HG02678 (cell line): ENCODE measurements around the gene GABBR1.

ENCODE experiments used
- ATAC-seq: cut with Tn5 transposase; IDR thresholded peaks from one replicate; pipeline ENCODE4 v1.9.1; 2021; ENCODE audit warnings: mild to moderate bottlenecking, moderate library complexity; ENCODE audit not compliant: unreplicated experiment

GABBR1 gene

GRCh38 chr6:29625337-29625930, 7.5 kb downstream of the GABBR1 start:
- no peak for ATAC-seq

DNA sequence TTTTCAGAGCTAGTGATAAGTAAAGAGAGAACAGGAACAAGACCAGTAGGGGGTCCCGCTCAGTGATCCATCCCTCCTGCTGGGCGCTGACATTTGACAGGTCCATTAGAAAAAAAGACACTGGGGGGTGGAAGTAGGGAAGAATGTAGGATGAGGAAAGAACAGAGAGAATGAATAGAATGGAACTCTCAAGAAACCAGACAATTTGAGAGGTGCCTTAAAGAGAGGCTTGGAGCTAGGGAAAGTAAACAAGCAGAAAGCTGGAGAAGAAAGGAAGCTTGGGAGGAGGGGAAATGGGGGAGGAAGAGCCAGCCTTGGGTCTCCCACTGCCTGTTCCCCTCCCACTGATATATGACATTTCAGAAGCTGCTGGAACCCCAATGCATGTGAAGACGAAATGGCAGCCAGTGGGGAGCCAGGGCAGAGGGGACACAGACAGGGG, 8.4 kb downstream of the GABBR1 start:
- ATAC-seq = no peak

- no peak for ATAC-seq
Measured at GRCh38 chr6:29620630-29621029, 12.4 kb downstream of the GABBR1 start.

GRCh38 chr6:29619578-29620160, 13.3 kb downstream of the GABBR1 start:
- ATAC-seq = no peak

GRCh38 chr6:29617782-29618554, 15.0 kb downstream of the GABBR1 start:
- no peak for ATAC-seq

- no peak for ATAC-seq
Measured at GRCh38 chr6:29611426-29611825, 21.6 kb downstream of the GABBR1 start.

DNA sequence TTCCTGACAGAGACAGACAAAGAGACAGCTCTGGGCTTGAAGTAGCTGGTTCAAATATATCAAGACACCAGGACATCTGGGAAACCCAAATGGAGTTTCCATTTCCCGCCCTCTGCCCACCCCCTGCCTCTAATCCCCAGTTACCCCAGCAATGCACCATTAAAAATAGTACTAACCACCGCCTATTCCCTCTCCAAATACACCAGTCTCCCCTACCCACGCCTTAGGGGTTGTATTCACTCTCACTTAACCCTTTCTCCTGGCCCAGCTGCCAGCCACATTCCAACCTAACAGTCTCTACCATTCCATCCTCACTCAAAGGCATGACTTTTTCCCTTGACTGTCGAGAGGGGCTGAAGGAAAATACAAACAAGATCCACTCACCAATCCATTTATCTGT, 22.4 kb downstream of the GABBR1 start:
- no peak for ATAC-seq

DNA sequence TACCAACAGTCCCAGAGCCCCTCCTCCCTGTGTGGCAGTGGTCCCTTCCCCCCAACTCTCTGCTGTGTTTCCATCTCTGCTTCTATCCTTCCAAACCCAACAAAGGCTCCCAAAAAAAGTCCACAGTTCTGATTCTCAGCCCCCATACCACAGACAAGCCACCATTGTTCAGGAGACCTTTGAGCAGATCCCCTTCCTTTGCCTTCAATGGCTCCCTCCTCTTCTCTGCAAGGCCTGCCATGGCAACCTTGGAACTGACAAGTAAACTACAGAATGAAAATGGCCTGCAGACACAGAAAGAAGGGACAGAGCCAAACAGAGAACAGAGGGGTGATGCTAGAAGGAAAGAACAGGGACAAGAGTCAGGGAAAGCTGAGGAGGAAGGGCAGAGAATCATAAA, 24.9 kb downstream of the GABBR1 start:
- ATAC-seq = no peak

DNA sequence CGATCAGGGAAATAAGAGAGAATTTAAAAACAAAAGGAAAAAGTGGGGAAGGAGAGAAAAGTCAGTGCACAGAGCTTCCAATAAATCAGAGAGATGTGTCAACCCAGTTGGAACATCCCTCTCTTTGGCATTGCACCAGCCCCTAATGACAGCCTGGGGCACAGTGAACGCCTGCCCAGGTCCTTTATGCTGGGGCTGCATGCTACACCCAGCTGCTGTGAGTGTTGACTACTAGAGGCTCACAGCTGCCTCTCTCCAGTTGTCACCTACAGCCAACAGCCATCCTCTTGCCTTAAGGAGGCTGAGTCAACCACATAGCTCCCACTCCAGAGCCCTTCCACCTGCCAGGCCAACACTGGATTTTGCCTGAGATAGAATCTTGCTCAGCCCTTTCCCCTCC, 29.1 kb downstream of the GABBR1 start:
- ATAC-seq = no peak

DNA sequence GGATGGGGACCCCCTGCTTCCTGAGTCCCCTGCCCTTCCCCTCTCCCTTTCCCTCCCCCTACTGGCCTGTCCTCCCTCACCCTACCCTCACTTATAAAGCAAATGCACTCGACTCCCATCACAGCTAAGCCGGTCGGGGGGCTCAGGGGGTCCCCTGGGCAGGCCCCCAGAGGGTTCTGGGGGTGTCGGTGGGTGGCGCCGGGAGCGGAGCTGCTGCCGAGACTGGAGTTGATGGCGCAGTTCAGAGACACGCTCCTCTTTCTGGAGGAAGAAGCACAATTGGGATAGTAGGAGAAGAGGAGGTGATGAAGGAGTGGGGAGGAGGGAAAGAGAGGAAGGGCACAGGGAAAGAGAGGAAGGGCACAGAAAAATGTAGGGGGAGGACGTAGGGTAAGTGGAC, 29.5 kb downstream of the GABBR1 start:
- no peak for ATAC-seq

DNA sequence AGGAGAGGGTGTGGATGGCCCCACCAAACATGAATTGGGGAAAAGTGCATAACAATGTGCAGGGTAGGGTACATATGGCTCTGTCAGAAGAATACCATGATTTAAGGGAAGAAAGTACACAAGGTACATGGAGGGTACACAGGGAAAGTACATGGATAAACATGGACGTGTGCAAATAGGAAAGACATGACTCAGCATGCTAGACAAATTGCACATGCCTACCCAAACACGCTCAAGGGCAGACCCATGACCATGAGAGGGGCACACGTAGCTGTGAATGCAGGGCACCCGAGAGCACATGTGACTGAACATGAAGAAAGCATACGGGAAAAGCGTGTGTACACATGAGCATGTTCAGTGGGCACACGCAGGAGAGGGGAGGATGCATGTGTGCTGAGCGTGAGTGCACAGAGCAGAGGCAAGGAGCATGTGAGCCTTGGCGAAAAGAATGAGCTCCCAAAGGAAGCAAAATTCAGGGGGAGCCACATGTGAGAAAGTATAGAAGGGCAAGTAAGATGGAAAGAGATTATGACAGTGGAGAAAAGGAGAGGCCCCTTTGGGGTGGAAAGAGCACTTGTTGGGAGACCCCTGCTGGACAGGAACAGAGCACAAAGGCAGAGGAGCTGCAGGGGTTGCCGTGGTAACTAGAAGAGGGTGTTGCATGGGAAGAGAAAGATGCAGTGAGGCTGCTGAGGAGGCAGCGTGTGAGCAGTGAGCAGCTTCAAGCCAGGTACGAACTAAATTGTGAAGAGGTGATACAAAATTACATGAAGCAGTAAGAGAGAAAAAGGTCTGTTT, 30.2 kb downstream of the GABBR1 start:
- no peak for ATAC-seq

DNA sequence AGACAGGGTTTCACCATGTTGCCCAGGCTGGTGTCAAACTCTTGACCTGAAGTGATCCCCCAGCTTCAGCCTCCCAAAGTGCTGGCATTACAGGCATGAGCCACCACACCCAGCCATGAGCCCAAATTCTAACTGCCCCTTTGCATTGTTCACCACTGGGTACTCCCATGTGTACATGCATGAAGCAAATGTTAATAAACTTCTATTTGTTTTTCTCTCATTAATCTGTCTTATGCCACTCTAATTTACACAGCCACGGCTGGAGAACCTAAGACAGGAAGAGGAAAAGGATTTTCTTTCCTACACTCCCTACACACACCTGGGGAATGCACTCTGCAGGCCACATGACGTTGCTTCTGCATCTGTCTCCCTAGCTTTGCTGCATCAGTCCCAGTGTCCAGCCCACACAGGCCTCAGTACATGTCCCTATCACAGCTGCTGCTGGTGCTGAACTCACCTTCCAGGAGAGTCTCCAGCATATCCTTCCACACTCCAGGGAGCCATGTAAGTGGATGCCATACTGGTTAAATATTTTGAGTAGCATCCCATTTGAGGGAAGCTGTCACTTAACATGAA, 34.7 kb downstream of the GABBR1 start:
- no peak for ATAC-seq

GRCh38 chr6:29597184-29597583, 35.8 kb downstream of the GABBR1 start:
- no peak for ATAC-seq

- ATAC-seq = no peak
Measured at GRCh38 chr6:29596381-29596900, 36.5 kb downstream of the GABBR1 start.

GRCh38 chr6:29593199-29593855, 39.7 kb downstream of the GABBR1 start:
- no peak for ATAC-seq

- ATAC-seq = no peak
Measured at GRCh38 chr6:29591677-29592076, 41.3 kb downstream of the GABBR1 start.

- ATAC-seq = no peak
Measured at GRCh38 chr6:29590218-29590808, 42.7 kb downstream of the GABBR1 start.

GRCh38 chr6:29589423-29590048, 43.4 kb downstream of the GABBR1 start:
- ATAC-seq = no peak

DNA sequence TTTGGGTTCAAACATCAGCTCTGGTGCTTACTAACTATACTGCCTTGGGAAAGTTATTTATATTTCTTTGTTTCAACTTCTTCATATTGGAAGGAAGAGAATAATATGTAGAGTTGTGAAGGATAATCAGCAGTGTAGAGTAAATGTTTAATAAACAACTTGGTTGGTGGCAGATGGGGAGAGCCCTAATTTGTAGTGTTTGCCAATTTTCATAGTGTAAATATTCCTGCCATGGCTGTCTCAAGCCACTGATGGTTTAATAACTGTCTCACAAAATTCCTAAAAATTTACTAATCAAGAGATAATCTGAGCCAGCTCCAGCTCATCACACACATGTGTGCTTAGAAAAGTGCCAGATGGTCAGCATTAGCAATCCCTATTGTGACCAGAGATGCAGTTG, 48.2 kb downstream of the GABBR1 start, which contains the start of gene OR2H2:
Gene OR2H2 (plus strand): TSS at position 301 of the 400 bp plus-strand sequence. CDS start 2,824 bp downstream, outside the sequence.
- no peak for ATAC-seq
